ENCODE results near the gene CD34.

DNA sequence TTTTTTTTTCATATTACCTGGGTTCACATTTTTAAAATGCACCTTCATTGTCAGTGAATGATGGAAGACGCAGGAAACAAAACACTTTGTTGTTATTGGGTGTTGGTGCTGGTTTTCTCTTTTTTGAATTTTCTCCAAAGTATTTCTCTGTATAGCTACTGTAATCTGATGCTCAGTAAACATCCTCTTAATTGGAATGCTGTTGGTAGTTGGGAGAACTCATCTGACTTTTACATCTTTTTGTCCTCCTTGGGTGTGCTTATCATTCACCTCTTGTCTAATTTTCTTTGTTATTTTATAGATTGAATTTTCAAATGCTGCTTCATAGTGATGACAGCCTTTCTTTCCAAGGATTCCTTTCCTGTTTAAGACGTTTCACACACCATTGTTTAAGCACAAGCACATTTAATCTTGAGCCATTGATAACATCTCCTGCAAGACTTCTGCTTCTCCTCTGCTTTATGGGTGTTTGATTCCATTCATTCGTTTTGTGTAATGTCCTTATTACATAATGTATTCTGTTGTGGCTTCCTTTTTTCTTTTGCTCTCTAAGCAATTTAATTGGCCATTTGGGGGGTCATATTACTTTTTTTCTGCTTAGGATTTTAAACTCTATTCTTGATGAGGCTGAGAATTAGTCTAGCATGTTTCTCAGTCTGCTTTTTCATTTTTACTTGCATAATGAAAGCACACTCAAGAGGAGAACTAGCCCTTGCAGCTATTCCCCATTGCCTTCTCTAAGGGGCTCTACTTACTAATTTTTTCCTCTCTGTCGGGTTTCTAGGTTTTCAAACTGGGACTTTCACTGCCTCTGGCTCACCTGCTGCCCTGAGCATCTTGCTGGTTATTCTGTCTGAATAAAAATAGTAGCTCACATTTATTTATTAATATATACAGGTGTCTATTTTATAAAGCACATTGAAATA, 42.0 kb upstream of the CD34 start:
- TF ChIP-seq, protein P1, sequence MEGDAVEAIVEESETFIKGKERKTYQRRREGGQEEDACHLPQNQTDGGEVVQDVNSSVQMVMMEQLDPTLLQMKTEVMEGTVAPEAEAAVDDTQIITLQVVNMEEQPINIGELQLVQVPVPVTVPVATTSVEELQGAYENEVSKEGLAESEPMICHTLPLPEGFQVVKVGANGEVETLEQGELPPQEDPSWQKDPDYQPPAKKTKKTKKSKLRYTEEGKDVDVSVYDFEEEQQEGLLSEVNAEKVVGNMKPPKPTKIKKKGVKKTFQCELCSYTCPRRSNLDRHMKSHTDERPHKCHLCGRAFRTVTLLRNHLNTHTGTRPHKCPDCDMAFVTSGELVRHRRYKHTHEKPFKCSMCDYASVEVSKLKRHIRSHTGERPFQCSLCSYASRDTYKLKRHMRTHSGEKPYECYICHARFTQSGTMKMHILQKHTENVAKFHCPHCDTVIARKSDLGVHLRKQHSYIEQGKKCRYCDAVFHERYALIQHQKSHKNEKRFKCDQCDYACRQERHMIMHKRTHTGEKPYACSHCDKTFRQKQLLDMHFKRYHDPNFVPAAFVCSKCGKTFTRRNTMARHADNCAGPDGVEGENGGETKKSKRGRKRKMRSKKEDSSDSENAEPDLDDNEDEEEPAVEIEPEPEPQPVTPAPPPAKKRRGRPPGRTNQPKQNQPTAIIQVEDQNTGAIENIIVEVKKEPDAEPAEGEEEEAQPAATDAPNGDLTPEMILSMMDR (IDR thresholded peaks at IDR 0.05): no peak
- TF ChIP-seq POLR2A (IDR thresholded peaks at IDR 0.05): no peak

Data from stomach (tissue), 4 donors.